GM12878 (cell line): ENCODE measurements around the gene BTG2. TPM values are rescaled to one million over a fixed set of nuclear protein-coding genes. Genes with fewer than 3 reads are reported as not detected.

Experiments
- BCL11A ChIP-seq: IDR thresholded peaks from 2 replicates; pipeline ENCODE4 v1.6.1; 2011; ENCODE audit warnings: low read depth, low read length
- BCLAF1 ChIP-seq: fragments of 450-650 bp; IDR thresholded peaks from 2 replicates; pipeline ENCODE4 v1.6.1; 2017; ENCODE audit warnings: antibody characterized with exemption, mild to moderate bottlenecking, moderate library complexity
- CBX3 ChIP-seq: fragments of 200-600 bp; sonication (generic); IDR thresholded peaks from 2 replicates; pipeline ENCODE4 v1.6.1; 2016; ENCODE audit warnings: low read depth, borderline replicate concordance
- CHD2 ChIP-seq: IDR thresholded peaks from 2 replicates; pipeline ENCODE4 v1.6.1; 2011; ENCODE audit warnings: low read depth, low read length, improper control_type of control experiment, borderline replicate concordance
- CHD4 ChIP-seq: fragments of 200-600 bp; sonication (generic); IDR thresholded peaks from 2 replicates; pipeline ENCODE4 v1.6.1; 2016; ENCODE audit warnings: mild to moderate bottlenecking
- CREM ChIP-seq: IDR thresholded peaks from 2 replicates; pipeline ENCODE4 v1.6.1; 2014; ENCODE audit warnings: antibody characterized with exemption, low read depth
- EGR1 ChIP-seq, 2 experiments: IDR thresholded peaks; 1 replicate in 1 of 2; 2 replicates in 1 of 2; pipeline ENCODE4 v1.6.1; 2011 to 2012; ENCODE audit warnings: low read depth in 2 of 2, low read length in 2 of 2, borderline replicate concordance in 1 of 2, mild to moderate bottlenecking in 1 of 2, moderate library complexity in 1 of 2
- HCFC1 ChIP-seq: fragments of 150-350 bp; IDR thresholded peaks from 2 replicates; pipeline ENCODE4 v1.6.1; 2014; ENCODE audit warnings: low read length
- IKZF2 ChIP-seq, 2 experiments: fragments of 450-650 bp; IDR thresholded peaks; 2 replicates each; pipeline ENCODE4 v1.6.1; 2017; ENCODE audit warnings: mild to moderate bottlenecking in 2 of 2, moderate library complexity in 2 of 2
- IRF3 ChIP-seq: fragments of 450-650 bp; IDR thresholded peaks from 2 replicates; pipeline ENCODE4 v1.6.1; 2014; ENCODE audit warnings: mild to moderate bottlenecking
- KDM1A ChIP-seq: fragments of 200-600 bp; sonication (generic); IDR thresholded peaks from 2 replicates; pipeline ENCODE4 v1.6.1; 2016; ENCODE audit warnings: borderline replicate concordance
- NFYA ChIP-seq: IDR thresholded peaks from 2 replicates; pipeline ENCODE4 v1.6.1; 2011; ENCODE audit warnings: low read depth, mild to moderate bottlenecking, low read length, improper control_type of control experiment, borderline replicate concordance
- PAX5 ChIP-seq: IDR thresholded peaks from 2 replicates; pipeline ENCODE4 v1.6.1; 2011; ENCODE audit warnings: low read depth, low read length, borderline replicate concordance
- PML ChIP-seq: IDR thresholded peaks from 2 replicates; pipeline ENCODE4 v1.6.1; 2012; ENCODE audit warnings: low read length, inconsistent platforms
- POLR2A ChIP-seq: IDR thresholded peaks from 2 replicates; pipeline ENCODE4 v1.6.1; 2011; ENCODE audit warnings: low read depth, mild to moderate bottlenecking, low read length
- RELA ChIP-seq: fragments of 450-650 bp; IDR thresholded peaks from 2 replicates; pipeline ENCODE4 v1.8.0; 2014; ENCODE audit warnings: borderline replicate concordance; ENCODE audit not compliant: partially characterized antibody
- SMC3 ChIP-seq: IDR thresholded peaks from 2 replicates; pipeline ENCODE4 v1.6.1; 2011; ENCODE audit warnings: low read length, improper control_type of control experiment, borderline replicate concordance
- SP1 ChIP-seq: IDR thresholded peaks from one replicate; pipeline ENCODE4 v1.6.1; 2011; ENCODE audit warnings: low read depth, low read length
- TCF3 ChIP-seq: IDR thresholded peaks from 2 replicates; pipeline ENCODE4 v1.6.1; 2012; ENCODE audit warnings: low read depth, mild to moderate bottlenecking, low read length, borderline replicate concordance; ENCODE audit not compliant: insufficient read depth
- YY1 ChIP-seq: IDR thresholded peaks from 2 replicates; pipeline ENCODE4 v1.6.1; 2011; ENCODE audit warnings: low read depth, mild to moderate bottlenecking, low read length
- ZBTB33 ChIP-seq: fragments of 450-650 bp; IDR thresholded peaks from 2 replicates; pipeline ENCODE4 v1.6.1; 2017; ENCODE audit warnings: mild to moderate bottlenecking
- ZNF274 ChIP-seq: IDR thresholded peaks from one replicate; pipeline ENCODE4 v1.8.0; 2011; ENCODE audit not compliant: insufficient read length, insufficient read depth
- polyA plus RNA-seq, 11 experiments: library from polyadenylated mRNA; depleted of rRNA in 4 of 11; unstranded in 6 of 11; stranded (reverse) in 5 of 11; fragments of >200 nt; fragmentation: Nextera tagmentation in 4 of 11; fragmentation: Illumina TruSeq in 1 of 11; extraction: Ambion mirVana in 4 of 11; extraction: Trizol in 1 of 11; gene quantifications; 1 replicate in 1 of 11; 2 replicates in 10 of 11; pipeline versions ENCODE4 v1.2.1 to v1.2.3, GENCODE V29; 2011 to 2016; ENCODE audit warnings: inconsistent platforms in 2 of 11, missing spikeins in 2 of 11, low read depth in 1 of 11
- total RNA-seq, 4 experiments: library from RNA; depleted of rRNA in 3 of 4; stranded (reverse); fragments of >200 nt in 3 of 4; fragmentation: Illumina TruSeq in 1 of 4; extraction: Trizol in 1 of 4; gene quantifications; 2 replicates each; pipeline versions ENCODE4 v1.2.1 to v1.2.3, GENCODE V29; 2013 to 2021
- TF ChIP-seq, protein P1 (sequence below): IDR thresholded peaks from 2 replicates; pipeline ENCODE4 v1.6.1; 2012; ENCODE audit warnings: mild to moderate bottlenecking, low read depth, low read length

The BTG2 gene
- total and polyA plus RNA-seq, 10 of the 15 experiments (the other 5 are each of a cell fraction or from before 2014, with no cell fraction given) = 23.3 to 160 (median 98.1) TPM

- TF ChIP-seq HCFC1 = peak; percentile 7; the same call in 1 of the 2 replicates
- no peak for TF ChIP-seq CHD4
- TF ChIP-seq RELA = no peak
- TF ChIP-seq BCLAF1 = no peak
- no peak for TF ChIP-seq KDM1A
- TF ChIP-seq POLR2A = no peak; the same call in 1 of the 2 replicates
- TF ChIP-seq NFYA = no peak
- TF ChIP-seq CREM = no peak; the same call in 1 of the 2 replicates
- TF ChIP-seq, protein P1, sequence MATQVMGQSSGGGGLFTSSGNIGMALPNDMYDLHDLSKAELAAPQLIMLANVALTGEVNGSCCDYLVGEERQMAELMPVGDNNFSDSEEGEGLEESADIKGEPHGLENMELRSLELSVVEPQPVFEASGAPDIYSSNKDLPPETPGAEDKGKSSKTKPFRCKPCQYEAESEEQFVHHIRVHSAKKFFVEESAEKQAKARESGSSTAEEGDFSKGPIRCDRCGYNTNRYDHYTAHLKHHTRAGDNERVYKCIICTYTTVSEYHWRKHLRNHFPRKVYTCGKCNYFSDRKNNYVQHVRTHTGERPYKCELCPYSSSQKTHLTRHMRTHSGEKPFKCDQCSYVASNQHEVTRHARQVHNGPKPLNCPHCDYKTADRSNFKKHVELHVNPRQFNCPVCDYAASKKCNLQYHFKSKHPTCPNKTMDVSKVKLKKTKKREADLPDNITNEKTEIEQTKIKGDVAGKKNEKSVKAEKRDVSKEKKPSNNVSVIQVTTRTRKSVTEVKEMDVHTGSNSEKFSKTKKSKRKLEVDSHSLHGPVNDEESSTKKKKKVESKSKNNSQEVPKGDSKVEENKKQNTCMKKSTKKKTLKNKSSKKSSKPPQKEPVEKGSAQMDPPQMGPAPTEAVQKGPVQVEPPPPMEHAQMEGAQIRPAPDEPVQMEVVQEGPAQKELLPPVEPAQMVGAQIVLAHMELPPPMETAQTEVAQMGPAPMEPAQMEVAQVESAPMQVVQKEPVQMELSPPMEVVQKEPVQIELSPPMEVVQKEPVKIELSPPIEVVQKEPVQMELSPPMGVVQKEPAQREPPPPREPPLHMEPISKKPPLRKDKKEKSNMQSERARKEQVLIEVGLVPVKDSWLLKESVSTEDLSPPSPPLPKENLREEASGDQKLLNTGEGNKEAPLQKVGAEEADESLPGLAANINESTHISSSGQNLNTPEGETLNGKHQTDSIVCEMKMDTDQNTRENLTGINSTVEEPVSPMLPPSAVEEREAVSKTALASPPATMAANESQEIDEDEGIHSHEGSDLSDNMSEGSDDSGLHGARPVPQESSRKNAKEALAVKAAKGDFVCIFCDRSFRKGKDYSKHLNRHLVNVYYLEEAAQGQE = no peak
- TF ChIP-seq PAX5 = peak; percentile 72; the same call in 1 of the 2 replicates
- TF ChIP-seq CBX3 = no peak
- 0 out of 2 replicates have a peak, but pooled peaks have one; percentile 43 for TF ChIP-seq CHD2
- 0 out of 2 replicates have a peak, but pooled peaks have one; percentile 28 for TF ChIP-seq TCF3
- no peak for TF ChIP-seq PML
- peak; percentile 90 to 92 for TF ChIP-seq IKZF2 (IDR thresholded peaks at IDR 0.05)
- TF ChIP-seq ZBTB33 = no peak
- TF ChIP-seq ZNF274 = no peak
- peak; percentile 70 for TF ChIP-seq SP1
- TF ChIP-seq EGR1 (IDR thresholded peaks at IDR 0.05; ENCODE audit: borderline replicate concordance in 1 of 2, low read depth in 2 of 2, low read length in 2 of 2) = peak in 1 of 2 experiments; percentile 22; a peak in 1 of 3 replicates
- TF ChIP-seq SMC3 = 0 out of 2 replicates have a peak, but pooled peaks have one; percentile 0
- TF ChIP-seq IRF3 = no peak
- peak; percentile 93 for TF ChIP-seq YY1
- peak; percentile 63; the same call in 1 of the 2 replicates for TF ChIP-seq BCL11A
Measured at GRCh38 chr1:203325418-203326091, 20.2 kb downstream of the BTG2 start (continued).
